ENCODE results near the gene FAM118B.

FAM118B gene

DNA sequence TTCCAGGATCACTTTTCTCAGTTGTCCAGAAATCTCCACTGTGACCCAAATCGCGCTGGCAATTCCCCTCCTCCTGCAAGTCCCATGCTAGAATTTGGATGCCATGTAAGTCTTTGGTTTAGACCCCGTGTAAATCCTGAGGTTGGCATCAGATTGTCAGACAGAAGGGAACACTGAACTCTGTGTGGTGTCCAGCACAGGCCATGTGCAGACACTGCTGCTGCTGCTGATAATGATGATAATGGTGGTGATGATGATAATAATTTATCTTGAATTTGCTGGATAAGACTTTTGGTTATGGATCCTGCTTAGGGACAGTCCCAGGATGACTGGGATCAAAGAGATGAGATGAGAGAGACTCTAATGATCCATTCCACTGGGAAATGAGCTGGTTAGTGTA is 45.2 kb upstream of the FAM118B start:
- TF ChIP-seq, protein P1, sequence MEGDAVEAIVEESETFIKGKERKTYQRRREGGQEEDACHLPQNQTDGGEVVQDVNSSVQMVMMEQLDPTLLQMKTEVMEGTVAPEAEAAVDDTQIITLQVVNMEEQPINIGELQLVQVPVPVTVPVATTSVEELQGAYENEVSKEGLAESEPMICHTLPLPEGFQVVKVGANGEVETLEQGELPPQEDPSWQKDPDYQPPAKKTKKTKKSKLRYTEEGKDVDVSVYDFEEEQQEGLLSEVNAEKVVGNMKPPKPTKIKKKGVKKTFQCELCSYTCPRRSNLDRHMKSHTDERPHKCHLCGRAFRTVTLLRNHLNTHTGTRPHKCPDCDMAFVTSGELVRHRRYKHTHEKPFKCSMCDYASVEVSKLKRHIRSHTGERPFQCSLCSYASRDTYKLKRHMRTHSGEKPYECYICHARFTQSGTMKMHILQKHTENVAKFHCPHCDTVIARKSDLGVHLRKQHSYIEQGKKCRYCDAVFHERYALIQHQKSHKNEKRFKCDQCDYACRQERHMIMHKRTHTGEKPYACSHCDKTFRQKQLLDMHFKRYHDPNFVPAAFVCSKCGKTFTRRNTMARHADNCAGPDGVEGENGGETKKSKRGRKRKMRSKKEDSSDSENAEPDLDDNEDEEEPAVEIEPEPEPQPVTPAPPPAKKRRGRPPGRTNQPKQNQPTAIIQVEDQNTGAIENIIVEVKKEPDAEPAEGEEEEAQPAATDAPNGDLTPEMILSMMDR (IDR thresholded peaks at IDR 0.05), result no peak

DNA sequence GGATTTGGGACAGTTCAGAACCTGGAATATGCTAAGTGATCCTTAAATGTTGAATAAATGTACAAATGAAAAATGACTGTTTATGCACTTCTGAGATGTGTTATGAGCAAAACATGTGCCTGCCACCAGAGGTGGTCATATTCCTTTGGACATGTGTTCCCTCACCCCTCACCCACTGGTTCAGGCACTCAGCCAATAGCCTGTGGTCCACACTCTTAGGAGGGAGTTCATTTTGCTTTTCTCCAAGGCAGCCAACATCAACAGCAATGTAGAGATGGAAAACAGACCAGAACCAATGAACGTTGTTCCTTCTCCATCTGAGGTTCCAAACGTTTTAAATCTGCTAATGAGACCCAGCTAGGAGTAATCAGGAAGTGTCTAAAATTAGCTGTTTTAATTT is 44.1 kb upstream of the FAM118B start:
- TF ChIP-seq, protein P1 (IDR thresholded peaks at IDR 0.05), result no peak

DNA sequence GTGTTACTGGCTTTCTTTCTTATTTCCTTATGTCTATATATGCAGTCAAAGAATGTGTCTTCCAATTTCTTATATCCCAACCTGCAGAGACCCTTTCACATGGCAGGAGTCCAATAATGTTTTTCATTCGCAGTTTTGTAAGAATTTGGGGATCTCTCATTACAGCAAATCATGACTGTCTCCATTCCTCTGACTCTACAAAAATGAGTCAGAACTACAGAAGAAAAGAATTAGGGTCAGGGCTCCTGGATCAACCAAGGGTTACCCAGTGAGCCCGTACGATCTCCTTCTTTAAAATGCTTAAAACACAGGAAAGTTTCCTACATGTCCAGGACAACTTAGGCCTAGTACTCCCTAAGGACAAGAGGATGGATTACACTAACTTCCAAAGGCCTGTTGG is 42.3 kb upstream of the FAM118B start:
- TF ChIP-seq, protein P1 (IDR thresholded peaks at IDR 0.05), result no peak

DNA sequence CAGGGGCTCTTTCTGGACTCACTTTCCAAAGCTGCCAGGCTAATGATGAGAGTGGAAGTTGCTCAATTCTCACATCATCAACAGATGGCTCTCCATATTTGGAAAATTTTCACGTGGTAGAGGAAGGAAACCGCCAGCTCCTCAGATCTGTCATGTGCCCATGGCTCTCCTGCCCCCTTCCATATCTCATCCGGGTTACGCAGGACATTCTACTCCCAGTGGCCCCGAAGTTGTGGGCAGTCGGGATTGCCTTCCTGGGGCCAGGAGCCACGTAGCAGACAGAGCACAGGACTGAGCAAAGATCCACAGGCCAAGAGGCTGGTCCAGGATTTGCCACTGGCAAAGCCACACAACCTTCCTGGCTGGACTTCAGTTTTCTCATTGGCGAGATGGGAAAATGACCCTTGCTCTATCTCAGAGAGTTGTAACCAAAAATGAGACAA is 39.0 kb upstream of the FAM118B start:
- TF ChIP-seq, protein P1 (IDR thresholded peaks at IDR 0.05), result no peak

DNA sequence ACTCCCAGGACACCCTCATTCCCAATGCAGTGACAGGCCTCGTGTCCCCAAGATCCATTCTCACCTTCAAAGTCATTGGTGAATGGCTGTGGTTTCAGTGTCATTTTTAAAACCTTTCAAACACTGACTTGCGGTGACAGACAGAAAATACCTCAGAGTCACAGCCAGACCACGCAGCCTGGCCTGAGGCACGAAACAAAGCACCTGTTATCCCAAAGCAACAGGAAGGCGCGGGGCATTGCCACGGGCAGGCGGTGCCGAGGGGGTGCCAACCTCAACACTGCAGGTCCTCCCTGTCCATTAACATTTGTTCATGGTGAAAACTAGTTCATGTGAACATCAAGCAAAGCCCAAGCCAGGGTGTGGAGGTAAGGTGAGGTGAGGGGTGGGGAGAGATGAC is 38.3 kb upstream of the FAM118B start:
- TF ChIP-seq, protein P1 (IDR thresholded peaks at IDR 0.05), result no peak

DNA sequence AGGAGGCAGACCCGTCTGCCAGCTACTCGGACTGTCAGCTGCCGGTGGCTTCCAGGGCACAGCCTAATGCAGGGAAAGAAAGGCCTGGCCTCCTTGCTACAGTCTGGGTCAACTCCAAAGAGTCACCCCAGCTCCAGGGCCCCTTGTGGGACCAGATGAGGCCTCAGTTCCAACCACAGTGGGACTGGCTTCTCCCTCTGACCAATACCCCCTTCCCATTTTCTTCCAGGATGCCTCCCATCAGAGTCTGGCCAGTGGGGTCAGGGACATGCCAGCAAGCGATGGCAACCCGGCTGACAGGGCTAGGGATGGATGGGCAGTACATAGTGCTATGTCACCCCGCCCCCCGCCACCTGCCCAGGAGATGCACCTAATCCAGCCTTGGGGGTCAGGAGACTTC is 36.8 kb upstream of the FAM118B start:
- TF ChIP-seq, protein P1 (IDR thresholded peaks at IDR 0.05), result no peak

DNA sequence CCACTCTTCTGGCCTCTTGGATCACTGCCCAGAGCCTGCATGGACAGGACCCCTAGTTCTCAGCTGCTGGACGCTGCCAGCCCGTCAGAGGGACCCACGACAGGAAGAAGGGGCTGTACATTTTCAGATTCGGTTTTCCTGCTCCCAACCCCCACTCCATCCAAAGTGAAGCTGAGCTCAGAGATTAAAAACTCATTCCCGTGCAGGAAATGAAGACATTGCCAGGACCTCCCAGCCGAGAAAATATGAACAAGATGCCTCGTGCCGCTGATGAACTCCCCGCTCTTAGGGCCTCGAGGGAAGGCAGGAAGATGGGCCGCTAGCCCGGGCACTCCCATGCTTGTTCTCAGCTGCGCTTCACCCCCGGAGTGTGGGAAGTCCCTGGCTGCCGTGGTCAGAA is 36.2 kb upstream of the FAM118B start:
- TF ChIP-seq, protein P1 (IDR thresholded peaks at IDR 0.05), result no peak

DNA sequence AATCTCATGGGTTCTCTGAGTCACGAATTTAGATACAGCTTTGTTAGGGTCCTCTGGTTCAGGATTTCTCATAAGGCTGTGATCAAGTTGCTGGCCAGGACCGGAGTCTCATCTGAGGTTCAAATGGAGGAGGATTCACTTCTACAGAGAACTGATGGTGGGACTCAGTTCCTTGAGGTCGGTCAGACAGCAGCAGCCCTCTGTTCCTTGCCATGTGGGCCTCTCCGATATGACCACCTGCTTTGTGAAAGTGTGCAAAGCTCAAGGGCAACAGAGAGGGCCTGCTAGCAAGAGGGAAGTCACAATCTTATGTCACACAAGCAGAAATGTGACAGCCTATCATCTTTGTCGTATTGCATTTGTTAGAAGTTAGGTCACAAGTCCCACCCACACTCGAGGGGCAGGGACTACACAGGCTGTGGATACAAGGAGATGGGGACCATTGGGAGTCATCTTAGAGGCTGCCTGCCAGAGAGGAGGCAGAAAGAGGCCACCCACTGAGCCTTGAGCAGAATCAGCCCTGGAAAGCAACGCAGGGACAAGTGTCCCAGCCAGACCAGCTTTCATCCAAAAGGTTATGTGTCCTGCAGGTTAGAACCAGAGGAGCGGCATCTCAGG is 34.6 kb upstream of the FAM118B start:
- TF ChIP-seq, protein P1 (IDR thresholded peaks at IDR 0.05), result no peak

All from LNCAP (cell line).